IMR-90 (cell line): Measurements from ENCODE around the gene SPDYE1.

Source experiments
- BHLHE40 ChIP-seq: fragments of 150-350 bp; IDR thresholded peaks from 2 replicates; pipeline ENCODE4 v1.6.1; 2016; ENCODE audit warnings: mild to moderate bottlenecking, low read depth, low read length
- CEBPB ChIP-seq: IDR thresholded peaks from 2 replicates; pipeline ENCODE4 v1.6.1; 2012; ENCODE audit warnings: low read depth, low read length, improper control_type of control experiment
- CTCF ChIP-seq: conservative IDR thresholded peaks from 2 replicates; pipeline ENCODE4 v1.5.1; 2012; ENCODE audit warnings: mild to moderate bottlenecking, low read depth, low read length, improper control_type of control experiment
- MAZ ChIP-seq: IDR thresholded peaks from 2 replicates; pipeline ENCODE4 v1.6.1; 2012; ENCODE audit warnings: low read depth, mild to moderate bottlenecking, low read length, improper control_type of control experiment, moderate library complexity, borderline replicate concordance
- NFE2L2 ChIP-seq: fragments of 150-350 bp; IDR thresholded peaks from 2 replicates; pipeline ENCODE4 v1.6.1; 2016; ENCODE audit warnings: low read depth, mild to moderate bottlenecking, low read length
- RAD21 ChIP-seq: IDR thresholded peaks from 2 replicates; pipeline ENCODE4 v1.6.1; 2012; ENCODE audit warnings: low read length, improper control_type of control experiment
- USF2 ChIP-seq: fragments of 150-350 bp; IDR thresholded peaks from 2 replicates; pipeline ENCODE4 v1.6.1; 2017; ENCODE audit warnings: mild to moderate bottlenecking, antibody characterized with exemption, low read length, low read depth

- TF ChIP-seq CTCF (no peak), NFE2L2 (no peak), USF2 (no peak), BHLHE40 (no peak), CEBPB (no peak), MAZ (no peak), RAD21 (no peak)
These were observed 54.0 kb downstream of the SPDYE1 start for GRCh38 chr7:44051611-44052220.
